Fibroblast of mammary gland (primary cell): ENCODE measurements around the gene F12.
A peak's percentile ranks its signal among the peaks of the same experiment; 100 is the strongest.

Experiments
- DNase-seq: peaks from one replicate; pipeline ENCODE4 v3.0.0-alpha.2; 2010; ENCODE audit warnings: low read depth
- H3K4me3 ChIP-seq: 2 replicates; pipeline ENCODE4 v1.5.1; 2011; ENCODE audit warnings: low read depth, mild to moderate bottlenecking, low read length, moderate library complexity; ENCODE audit not compliant: control insufficient read depth
- CTCF ChIP-seq: conservative IDR thresholded peaks from 2 replicates; pipeline ENCODE4 v1.5.1; 2011; ENCODE audit warnings: low read depth, low read length, inconsistent platforms; ENCODE audit not compliant: control insufficient read depth, insufficient read depth

F12 gene

GRCh38 chr5:177405312-177405711, 4.1 kb downstream of the F12 start:
- H3K4me3 ChIP-seq, result no peak overlapping the region
- no peak for TF ChIP-seq CTCF
- no peak for DNase-seq

GRCh38 chr5:177404641-177405179, 4.7 kb downstream of the F12 start:
- no peak for TF ChIP-seq CTCF
- DNase-seq, result no peak
- H3K4me3 ChIP-seq, result peak overlapping the region; percentile 51

GRCh38 chr5:177403792-177404640, 5.3 kb downstream of the F12 start:
- peak; percentile 52 for TF ChIP-seq CTCF
- DNase-seq, result peak; percentile 70
- H3K4me3 ChIP-seq, result peak overlapping the region; percentile 51

- H3K4me3 ChIP-seq, result peak overlapping the region; percentile 51
- DNase-seq, result no peak
- no peak for TF ChIP-seq CTCF
These were observed 6.1 kb downstream of the F12 start for GRCh38 chr5:177403102-177403791.

GRCh38 chr5:177402271-177403043, 6.9 kb downstream of the F12 start:
- TF ChIP-seq CTCF, result peak; percentile 27
- no peak overlapping the region for H3K4me3 ChIP-seq
- DNase-seq, result peak; percentile 39
